ENCODE data around the gene KLKB1. TPM values are rescaled to one million over a fixed set of nuclear protein-coding genes. Genes with fewer than 3 reads are reported as not detected.

The KLKB1 gene
- total and polyA plus RNA-seq, 2 donors (not counting 3 experiments of a cell fraction or from before 2014, with no cell fraction given) = not detected

DNA sequence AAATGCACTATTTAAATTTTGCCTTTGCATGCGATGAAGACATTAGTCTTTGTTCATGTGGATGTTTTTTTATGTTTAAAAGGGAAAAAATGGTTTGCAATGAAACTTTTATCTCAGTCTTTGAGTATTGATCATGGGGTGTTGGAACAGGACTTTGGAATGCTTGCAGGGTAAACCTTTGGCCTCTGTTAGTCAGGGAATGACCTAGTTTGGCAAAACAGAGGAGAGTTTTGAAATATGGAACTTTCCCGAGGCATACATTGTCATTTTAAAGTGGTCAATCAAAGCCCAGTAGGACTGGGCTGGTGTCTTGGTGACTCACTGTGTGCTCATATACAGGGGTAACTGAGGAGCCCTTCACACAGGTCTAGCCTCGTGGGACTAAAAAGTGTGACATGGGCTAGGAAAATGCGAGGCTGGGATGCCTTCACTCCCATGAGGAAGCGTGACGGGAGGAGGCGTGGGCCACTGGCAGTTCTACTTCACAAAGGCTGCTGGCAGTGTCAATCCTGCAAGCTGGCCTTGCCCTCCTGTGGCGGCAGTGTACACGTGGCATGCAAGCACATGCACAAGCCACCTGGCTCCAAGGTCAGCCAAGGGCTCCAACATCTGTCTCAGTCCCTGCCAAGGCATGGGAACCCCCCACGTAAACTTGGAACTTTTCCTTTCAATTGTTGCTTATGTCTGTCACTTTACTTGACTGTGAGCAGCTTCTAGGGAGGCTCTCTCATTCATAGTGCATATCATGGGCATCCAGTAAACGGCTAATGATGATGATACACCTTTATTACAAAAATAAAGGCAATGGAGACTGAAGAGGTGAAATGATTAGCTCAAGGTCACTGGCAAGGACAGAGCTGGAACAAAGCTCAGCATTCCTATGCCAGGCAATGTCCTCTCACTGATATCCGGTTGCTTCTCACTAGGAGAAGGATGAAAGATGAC is 33.5 kb downstream of the KLKB1 start:
- H3K4me2 ChIP-seq (ENCODE audit: insufficient read depth, low read length) = no peak overlapping the region
- H3K9me1 ChIP-seq (replicated peaks; ENCODE audit: control insufficient read depth, extremely low read depth, insufficient read depth, low read length) = no peaks in the 10 kb centered on the region
- DNase-seq (ENCODE audit: low read depth, low spot score) = no peak
- no peaks in the 10 kb centered on the region for H3K4me1 ChIP-seq (ENCODE audit: control insufficient read depth, extremely low read depth, insufficient read depth, low read length)
- dilution Hi-C loops (cut with MboI; ENCODE audit: extremely low pct_ligation_motif_present, low sequenced_read_pairs) = no loop called here
- no peaks in the 10 kb centered on the region for H3K9me3 ChIP-seq (replicated peaks; ENCODE audit: control insufficient read depth, insufficient read depth, low read length)
- H2AFZ ChIP-seq (ENCODE audit: low read depth, low read length) = no peak overlapping the region
- no peaks in the 10 kb centered on the region for H3K79me2 ChIP-seq (ENCODE audit: control insufficient read depth, insufficient read depth, low read length)
- H3K27me3 ChIP-seq (ENCODE audit: control insufficient read depth in 2 of 2, insufficient read depth in 2 of 2, low read length in 2 of 2) = no peaks in the 10 kb centered on the region
- TF ChIP-seq POLR2A (IDR thresholded peaks at IDR 0.05; ENCODE audit: low read depth, low read length) = no peak
- no peak for TF ChIP-seq MYC (IDR thresholded peaks at IDR 0.05; ENCODE audit: low read depth, low read length)
- no peak for TF ChIP-seq POLR2AphosphoS5 (IDR thresholded peaks at IDR 0.05; ENCODE audit: insufficient read depth, low read depth, low read length)
- TF ChIP-seq FOS (IDR thresholded peaks at IDR 0.05; ENCODE audit: borderline replicate concordance, insufficient read depth, low read length) = no peak
- TF ChIP-seq, protein P1, sequence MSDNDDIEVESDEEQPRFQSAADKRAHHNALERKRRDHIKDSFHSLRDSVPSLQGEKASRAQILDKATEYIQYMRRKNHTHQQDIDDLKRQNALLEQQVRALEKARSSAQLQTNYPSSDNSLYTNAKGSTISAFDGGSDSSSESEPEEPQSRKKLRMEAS (IDR thresholded peaks at IDR 0.05; ENCODE audit: insufficient read depth, insufficient read length) = no peak
- no peak for TF ChIP-seq GATA2 (IDR thresholded peaks at IDR 0.05; ENCODE audit: insufficient read depth, insufficient read length, low read depth, low read length)
- TF ChIP-seq JUN (IDR thresholded peaks at IDR 0.05; ENCODE audit: borderline replicate concordance, insufficient read depth, insufficient read length, low read depth) = no peak
- TF ChIP-seq, protein P2, sequence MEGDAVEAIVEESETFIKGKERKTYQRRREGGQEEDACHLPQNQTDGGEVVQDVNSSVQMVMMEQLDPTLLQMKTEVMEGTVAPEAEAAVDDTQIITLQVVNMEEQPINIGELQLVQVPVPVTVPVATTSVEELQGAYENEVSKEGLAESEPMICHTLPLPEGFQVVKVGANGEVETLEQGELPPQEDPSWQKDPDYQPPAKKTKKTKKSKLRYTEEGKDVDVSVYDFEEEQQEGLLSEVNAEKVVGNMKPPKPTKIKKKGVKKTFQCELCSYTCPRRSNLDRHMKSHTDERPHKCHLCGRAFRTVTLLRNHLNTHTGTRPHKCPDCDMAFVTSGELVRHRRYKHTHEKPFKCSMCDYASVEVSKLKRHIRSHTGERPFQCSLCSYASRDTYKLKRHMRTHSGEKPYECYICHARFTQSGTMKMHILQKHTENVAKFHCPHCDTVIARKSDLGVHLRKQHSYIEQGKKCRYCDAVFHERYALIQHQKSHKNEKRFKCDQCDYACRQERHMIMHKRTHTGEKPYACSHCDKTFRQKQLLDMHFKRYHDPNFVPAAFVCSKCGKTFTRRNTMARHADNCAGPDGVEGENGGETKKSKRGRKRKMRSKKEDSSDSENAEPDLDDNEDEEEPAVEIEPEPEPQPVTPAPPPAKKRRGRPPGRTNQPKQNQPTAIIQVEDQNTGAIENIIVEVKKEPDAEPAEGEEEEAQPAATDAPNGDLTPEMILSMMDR (IDR thresholded peaks at IDR 0.05; ENCODE audit: extremely low read depth in 1 of 2, insufficient read depth in 1 of 2, low read depth in 1 of 2, low read length in 2 of 2) = no peak
- no peak for TF ChIP-seq EZH2 (IDR thresholded peaks at IDR 0.05; ENCODE audit: borderline replicate concordance, low read depth, low read length, severe bottlenecking)
- ChIA-PET CTCF (no interaction called here), POLR2A (no interaction called here)
- no peak for FAIRE-seq
- no TSS peak for BruUV-seq (replicated peaks)
- no peak overlapping the region for H3K27ac ChIP-seq (ENCODE audit: insufficient read depth, low read depth, low read length)
- H3K36me3 ChIP-seq (ENCODE audit: control insufficient read depth in 2 of 2, extremely low read depth in 1 of 2, insufficient read depth in 2 of 2, low read length in 2 of 2) = no peaks in the 10 kb centered on the region
- no peak overlapping the region for H3K9ac ChIP-seq (replicated peaks; ENCODE audit: extremely low read depth, insufficient read depth, low read length)
- H3K4me3 ChIP-seq (replicated peaks in 1 of 3; ENCODE audit: insufficient read depth in 1 of 3, low read depth in 1 of 3, low read length in 3 of 3) = no peak overlapping the region
- intact Hi-C loops (cut with micrococcal nuclease) = no loop called here
- H4K20me1 ChIP-seq (replicated peaks; ENCODE audit: control insufficient read depth, extremely low read depth, insufficient read depth, low read length) = no peaks in the 10 kb centered on the region

All from endothelial cell of umbilical vein (primary cell).